Putamen (tissue), 1 donor: Measurements from ENCODE around the gene HS6ST2.
"Not testable (repeated sequence)": the region's sequence is repeated elsewhere in the genome, so short reads cannot be mapped to it uniquely, and the experiment has no call there.

Experiments used
- DNase-seq: peaks from one replicate; pipeline ENCODE4 v3.0.0-alpha.2; 2016; ENCODE audit warnings: low spot score

HS6ST2 gene

DNA sequence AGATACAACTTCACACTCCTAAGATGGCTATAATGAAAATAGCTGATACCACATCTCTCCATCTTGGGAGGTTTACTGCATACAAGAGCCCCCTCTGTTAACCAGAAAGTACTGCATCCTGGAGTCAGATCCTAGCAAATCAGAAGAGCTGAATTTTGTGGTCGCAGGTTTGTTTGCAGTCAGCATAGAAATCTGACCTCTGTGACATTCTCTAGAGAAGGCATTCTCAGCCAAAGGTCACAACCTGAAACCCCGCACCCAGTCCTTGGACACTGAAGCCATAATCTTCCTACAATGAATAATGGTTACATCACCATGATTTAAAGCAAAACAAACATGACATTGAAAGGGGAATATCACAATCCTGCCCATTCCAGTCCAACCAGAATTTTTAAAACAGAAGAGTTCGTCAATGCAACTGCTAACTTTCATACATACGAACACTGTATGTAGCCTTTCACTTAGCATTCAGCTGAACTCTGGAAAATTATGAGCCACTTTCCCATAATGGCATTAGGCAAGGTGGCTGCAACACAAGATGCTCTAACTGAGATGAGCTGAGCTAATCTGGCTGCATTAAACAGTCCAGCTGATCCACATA is 17.6 kb downstream of the HS6ST2 start:
- no peak for DNase-seq

DNA sequence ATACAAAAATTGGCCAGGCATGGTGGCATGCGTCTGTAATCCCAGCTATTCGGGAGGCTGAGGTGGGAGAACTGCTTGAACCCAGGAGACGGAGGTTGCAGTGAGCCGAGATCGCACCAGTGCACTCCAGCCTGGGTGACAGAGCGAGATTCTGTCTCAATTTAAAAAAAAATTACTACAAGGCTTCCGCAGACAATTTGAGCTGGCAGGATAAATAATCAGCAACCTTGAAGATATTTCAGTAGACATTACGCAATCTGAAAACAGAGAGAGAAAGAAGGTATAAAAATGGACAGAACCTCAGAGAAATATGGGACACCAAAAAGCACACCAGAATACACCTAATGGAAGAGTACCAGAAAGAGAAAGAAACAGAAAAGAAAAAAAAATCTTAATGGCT is 25.3 kb downstream of the HS6ST2 start:
- no peak for DNase-seq

DNA sequence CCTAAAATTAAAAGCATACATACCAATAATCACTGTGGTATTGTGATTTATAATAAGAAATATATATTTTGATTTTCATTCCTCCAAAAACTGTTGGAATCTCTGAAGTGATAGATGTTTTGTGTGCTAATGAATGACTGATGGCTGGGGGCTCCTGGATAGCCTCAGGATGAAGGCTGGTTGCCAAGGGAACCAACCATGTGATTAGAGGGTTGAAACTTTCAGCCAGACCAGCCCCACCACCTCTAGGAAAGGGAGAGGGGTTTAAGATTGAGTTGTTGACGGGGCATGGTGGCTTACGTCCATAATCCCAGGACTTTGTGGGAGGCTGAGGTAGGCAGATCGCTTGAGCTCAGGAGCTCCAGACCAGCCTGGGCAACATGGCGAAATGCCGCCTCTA is 34.0 kb downstream of the HS6ST2 start:
- DNase-seq: no peak

DNA sequence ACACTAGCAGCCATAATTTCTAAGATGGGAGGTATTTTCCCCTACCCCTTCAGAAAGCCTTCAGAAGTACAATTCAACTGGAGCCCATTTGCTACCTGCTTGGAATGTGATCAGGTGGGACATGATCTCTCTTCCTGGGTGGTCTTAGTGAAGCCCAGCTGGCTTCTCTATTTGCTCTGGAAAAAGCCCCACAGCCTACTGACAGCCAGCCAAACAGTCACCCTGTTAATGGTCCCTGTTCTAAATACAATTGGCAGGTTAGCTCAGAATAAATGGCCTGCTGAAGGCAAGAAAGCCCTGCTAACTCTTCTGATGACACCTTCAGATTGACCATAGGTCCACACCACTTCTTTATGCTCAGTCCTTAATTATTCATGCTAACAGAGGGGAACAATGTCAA is 39.9 kb downstream of the HS6ST2 start:
- no peak for DNase-seq

DNA sequence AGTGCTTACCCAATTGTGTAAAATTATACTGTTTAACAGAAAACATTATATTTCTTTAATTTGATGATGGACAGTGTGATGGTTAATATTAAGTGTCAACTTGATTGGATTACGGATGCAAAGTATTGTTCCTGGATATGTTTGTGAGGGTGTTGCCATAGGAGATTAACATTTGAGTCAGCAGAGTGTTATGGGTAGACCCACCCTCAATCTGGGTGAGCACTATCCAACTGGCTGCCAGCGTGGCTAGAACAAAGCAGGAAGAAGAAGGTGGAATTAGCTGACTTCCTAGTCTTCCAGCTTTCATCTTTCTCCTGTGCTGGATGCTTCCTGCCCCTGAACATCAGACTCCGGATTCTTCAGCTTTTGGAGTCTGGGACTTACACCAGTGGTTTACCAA is 42.1 kb downstream of the HS6ST2 start:
- no peak for DNase-seq

DNA sequence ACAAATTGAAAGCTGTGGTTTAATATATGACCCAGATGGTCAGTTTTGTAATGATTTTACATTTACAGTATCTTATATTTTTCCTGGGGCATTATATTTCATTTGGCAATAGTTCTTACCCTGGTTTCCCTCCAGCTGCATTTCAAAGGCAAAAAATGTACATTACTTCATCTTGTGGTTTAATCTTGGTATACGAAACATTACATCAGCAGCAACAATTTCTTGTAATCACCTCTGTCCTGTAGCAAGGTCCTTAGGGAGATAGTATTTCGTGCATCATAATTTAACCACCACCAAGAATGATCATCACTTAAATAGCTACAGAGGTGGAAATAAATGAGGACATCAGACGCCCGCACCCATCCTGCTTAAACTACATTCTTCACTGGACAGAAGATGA is 48.8 kb downstream of the HS6ST2 start:
- DNase-seq: no peak

DNA sequence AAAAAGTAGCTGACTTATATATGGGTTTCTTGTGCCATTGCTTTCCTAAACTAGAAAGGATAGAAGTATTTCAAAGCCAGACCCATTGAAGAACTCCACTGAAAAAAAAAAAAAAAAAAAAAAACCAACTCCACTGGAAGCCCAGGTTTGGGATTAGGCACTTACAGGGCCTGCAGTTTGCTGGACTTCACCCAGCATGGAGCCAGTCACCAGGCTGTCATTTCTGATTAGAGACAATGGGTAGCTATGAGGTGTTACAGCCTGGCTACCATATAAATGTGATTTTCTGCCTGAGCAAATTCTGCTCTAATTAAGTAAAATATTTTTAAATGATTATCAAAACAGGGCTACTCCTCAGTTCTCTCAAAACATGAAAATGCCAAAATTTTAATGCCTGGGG is 49.5 kb downstream of the HS6ST2 start:
- DNase-seq: no peak

DNA sequence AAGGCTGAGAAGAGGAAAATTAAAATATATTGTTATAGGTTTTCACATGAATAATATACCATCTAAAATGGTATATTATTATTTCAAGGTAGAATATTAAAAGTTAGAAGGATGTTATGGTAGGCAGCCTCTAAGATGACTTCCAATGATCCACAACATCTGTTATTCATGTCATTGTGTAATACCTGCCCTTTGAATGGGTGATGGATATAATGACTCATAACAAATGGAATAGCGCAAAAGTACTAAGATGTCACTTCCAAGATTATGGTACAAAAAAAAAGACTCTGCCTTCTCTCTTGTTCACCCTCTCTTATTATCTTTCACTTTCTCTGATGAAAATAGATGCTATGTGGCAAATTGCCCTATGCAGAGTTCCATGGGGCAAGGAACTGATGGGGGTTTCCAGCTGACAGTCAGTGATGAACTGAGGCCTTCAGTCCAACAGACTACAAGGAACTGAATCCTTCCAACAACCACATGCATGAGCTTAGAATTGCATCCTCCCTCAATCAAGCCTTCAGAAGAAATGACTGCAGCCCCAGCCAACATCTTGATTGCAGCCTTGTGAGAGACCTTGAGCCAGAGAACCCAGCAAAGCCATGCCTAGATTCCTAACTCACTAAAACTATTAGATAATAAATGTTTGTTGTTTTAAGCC is 57.7 kb downstream of the HS6ST2 start:
- no peak for DNase-seq

DNA sequence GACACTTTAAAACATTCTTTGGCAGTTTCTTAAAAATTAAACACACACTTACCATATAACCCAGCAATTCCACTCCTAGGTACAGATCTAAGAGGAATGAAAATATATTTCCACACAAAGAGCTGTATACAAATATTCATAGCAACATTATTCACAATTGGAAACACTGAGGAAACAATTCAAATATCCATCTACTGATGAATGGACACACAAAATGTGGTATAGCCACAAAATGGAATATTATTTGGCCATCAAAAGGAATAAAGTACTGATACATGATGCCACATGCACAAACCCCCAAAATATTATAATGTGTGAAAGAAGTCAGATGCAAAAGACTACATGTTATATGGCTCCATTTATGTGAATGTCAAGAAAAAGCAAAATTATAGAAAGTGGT is 70.9 kb downstream of the HS6ST2 start:
- no peak for DNase-seq

DNA sequence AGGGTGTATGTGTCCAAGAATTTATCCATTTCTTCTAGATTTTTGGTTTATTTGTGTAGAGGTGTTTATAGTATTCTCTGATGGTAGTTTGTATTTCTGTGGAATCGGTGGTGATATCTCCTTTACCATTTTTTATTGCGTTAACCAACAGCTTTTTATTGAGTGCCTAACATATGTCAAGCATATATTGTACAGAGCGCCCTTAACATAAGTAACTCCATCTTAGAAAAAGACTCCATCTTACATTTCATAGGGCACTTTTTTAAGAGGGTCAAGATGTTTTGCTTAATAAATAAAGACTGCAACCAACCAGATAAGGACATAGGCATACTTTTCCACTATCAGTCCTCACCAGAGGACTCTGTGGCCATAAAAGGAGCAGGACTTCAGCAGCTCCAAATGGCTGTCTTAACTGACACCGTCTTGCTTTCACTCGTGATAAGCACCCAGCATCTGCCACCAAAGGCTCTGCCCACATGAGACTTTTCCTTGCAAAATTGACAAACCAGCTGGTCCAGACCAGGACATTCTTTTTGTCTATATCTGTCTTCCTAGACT is 75.0 kb downstream of the HS6ST2 start:
- DNase-seq: no peak

DNA sequence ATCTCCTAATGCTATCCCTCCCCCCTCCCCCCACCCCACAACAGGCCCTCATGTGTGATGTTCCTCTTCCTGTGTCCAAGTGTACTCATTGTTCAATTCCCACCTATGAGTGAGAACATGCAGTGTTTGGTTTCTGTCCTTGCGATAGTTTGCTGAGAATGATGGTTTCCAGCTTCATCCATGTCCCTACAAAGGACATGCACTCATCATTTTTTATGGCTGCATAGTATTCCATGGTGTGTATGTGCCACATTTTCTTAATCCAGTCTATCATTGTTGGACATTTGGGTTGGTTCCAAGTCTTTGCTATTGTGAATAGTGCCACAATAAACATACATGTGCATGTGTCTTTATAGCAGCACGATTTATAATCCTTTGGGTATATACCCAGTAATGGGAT is 77.7 kb downstream of the HS6ST2 start:
- DNase-seq: not testable (repeated sequence)

DNA sequence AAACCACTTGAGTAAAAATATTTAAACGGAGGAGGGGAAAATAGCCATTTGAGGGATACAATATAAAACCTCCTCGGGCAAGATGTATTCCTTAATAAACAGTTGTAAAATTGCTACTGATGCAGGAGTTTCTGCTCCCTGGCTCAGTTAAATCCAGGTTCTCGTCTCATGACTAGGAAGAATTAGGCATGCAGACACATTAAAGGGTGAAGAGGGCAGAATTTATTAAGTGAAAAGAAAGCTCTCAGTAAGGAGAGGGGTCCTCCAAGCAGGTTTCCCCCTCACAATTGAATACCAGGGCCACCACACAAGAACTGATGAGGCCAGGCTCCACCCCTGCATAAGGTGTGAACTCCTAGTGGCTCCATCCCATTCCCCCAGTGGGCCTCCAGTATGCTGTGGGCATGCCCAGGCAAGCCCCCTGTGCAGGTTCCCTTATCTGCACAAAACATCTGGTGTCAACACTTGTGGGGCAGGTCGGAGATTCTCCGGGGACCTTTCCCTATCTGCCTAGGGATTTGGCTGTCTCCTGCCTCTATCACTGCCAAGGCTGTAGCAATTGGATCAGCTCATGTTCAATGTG is 80.4 kb downstream of the HS6ST2 start:
- no peak for DNase-seq

DNA sequence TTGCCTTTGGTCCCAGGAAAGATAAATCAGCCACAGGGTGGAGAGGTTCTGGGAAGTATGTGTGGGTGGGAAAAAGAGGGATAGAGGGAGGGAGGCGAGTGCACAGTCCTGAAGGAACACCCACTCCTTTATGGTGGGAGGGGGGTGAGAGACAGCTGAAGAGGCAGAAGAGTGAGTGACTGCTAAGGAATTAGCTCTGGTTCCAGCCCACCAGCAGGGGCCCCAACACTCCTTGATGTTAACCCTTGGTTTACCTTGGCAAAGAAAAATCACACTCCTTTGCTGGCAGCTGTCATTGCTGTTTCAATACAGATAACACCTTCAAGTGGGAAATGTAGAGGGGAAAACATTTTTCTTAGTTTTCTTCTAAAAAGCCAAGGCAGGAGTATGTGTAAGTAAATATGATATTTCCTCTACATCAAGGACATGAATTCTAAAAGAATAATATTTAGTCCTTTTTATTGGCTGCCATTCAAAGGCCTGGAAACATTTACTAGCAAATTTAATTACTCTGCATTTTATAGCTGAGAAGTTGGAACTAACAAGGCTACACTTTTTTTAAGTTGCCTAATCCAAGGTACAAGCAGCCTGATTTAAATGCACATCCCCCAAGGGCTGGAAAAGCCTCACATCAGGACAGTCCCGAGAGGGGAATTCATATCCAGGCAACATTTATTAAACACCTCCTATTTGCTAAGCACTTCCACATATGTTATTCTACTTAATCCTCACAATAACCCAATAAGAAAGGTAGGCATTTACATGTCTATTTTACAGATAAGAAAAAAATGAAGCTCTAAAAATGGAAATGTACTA is 81.7 kb downstream of the HS6ST2 start:
- DNase-seq: no peak

DNA sequence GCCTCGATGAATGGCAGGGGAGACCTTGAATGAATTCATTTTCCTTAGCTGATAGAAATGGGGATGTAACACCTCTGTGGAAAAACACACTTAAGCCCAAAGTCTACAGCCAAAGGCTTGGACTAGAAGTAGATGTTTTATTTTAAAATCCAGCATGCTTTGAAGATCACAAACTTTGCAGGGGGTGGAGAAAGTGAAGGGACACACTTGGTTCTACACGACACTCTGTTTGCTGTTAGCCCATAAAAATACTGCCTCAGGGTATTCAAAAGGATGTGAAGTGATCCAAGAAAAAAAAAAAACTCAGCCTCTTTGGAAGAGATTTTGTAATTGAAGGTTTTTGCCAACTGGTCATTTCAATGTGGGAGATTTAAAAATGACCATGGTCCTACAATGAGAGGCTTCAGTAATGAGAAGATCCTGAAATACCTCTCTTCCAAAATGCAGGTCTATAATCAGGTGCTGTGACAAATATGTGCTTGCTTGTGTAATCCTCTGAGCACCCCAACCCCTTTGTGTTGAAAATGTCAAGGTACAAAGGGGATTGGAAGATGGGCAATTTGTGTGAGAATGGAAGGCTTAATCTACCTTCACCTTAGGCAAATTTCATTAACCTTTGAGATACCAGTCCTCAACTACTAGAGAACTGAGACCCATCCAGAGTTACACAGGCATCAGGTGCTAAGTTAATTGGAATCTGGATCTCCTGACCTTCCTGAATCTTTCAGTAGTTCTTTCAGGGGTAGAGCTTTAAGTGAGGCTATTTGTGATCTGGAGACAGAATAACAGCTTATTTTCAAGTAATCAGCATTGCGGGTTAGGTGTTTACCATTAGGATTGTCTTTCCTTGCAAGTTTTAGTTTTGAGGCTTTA is 82.5 kb downstream of the HS6ST2 start:
- DNase-seq: no peak

DNA sequence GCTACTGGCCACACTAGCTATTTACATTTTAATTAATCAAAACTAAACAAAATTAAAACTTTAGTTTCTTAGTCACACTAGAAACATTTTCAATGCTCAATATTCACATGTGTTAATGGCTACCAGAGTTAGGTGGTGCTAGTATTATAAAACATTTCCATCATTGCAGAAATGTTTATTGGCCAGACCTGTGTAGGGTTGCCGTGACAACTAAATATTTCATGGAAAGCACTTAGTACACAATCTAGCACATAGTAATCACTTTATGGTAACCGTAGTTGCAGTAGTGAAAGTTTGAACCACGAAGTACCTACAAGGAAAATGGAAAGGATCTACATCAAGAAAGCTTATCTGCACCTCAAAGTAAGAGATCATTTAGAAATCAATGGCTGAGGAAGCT is 95.9 kb downstream of the HS6ST2 start:
- DNase-seq: no peak

DNA sequence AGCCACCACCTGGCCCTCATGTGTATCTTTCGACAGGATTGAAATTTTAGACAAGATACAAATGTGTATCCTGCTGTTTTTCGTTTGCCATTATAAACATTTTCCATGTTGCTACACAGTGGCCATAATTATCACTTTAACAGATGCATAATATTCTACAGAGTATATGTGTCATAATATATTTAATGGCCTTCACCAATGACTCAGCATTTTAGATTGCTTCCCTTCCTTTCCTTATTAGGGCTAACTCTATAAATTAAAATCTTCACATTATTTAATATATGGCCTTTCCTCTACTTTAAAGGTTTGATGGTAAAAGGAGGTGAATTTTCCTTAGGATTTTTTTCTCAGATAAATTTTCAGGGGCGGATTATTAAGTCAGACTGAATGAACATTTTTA is 97.4 kb downstream of the HS6ST2 start:
- no peak for DNase-seq

DNA sequence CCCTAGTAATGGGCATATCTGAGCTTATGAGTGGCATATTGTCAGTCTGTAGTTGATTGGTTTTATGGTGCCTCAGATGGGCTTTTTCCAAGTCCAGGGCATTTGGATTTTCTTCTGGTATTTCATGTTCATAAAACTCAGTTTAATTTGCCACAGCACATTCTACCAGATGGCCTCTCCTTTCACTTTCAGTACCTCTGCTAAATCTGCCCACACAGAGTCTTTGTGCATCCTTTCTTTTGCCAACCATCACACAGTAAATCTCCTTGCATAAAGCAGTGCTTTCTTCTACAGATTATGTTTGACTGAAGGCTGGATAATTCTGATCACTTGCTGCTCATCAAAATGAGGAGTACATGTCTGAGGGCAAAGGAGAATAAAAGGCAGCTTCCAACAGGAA is 98.2 kb downstream of the HS6ST2 start:
- no peak for DNase-seq

DNA sequence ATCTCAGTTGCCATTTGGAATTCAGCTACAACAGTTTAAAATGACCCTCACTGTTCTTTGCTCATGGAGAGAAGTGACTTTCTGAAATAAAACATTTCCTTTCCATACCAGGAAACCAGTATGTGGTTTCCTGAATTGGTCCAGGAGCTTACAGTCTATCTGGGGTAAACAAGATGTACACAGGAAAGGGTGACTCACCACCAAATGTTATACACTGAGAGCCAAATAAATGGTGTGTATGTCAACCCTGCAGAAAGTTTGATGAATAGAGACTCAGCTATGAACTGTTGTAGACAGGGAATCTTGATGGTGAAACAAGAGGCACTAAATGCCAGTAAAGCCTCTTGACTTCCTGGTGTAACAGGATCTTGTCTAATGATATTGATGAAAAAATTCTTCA is 100.4 kb downstream of the HS6ST2 start:
- no peak for DNase-seq

DNA sequence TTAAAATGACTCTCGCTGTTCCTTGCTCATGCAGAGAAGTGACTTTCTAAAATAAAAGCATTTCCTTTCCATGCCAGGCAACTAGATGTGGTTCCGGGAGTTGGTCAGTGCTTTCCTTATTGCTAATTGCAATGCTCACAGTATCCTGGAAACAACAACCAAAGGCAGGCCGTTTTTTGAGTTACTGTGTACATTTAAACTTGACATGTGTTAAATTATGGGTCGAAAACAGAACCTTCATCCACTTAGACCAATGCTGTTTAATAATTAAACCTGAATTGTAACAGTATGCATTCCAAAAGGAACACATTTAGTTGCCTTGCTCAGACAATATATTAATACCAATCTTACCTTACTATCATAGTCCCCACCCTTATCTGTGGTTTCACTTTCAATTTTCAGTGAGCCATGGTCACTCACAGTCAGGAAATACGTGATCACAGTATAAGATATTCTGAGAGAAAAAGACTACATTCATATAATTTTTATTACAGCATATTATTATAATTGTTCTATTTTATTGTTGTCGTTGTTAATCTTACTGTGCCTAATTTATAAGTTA is 102.6 kb downstream of the HS6ST2 start:
- DNase-seq: no peak

DNA sequence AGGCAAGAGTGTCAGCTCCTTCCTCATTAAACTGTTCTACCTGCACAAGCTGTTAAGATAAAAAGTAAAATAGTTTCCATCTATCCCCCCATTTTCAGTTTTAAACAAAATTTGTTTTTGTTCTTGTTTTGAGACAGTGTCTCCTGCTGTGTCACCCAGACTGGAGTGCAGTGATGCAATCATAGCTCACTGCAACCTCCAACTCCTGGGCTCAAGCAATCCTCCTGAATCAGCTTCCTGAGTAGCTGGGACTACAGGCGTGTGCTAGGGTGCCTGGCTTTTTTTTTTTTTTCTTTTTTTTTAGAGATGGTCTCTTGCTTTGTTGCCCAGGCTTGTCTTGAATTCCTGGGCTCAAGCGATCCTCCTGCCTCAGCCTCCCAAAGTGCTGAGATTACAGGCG is 105.4 kb downstream of the HS6ST2 start:
- no peak for DNase-seq

DNA sequence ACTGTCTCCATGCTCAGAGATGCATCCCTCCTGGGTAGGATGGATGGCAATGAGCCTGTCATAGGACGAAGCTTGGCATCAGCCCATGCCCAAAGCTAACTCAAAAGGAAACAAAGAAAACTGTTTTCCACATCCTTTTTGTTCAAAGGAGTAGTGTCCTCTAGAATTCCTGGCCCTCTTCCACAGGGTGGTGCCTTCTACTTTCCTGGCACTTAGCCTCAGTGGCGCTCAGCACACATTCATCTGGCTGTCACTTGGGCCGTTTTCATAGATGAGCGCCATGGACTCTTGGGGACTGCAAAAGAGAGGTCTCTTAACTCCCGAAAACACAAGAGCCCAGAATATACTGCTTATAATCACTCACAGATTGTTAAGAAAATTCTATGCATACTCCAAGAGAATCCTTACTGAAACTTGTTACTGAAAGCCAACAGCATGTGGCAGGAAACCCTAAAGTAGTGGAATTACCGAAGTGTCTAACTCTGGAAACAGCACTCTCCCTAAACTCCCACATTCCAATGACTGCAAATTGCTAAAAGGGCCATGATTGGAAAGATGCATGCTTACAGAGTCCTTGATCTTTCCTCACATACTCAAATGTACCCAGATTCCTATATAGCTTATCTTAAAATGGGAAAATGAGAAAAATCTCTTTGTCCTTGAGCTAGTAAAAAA is 110.0 kb downstream of the HS6ST2 start:
- no peak for DNase-seq
